ENCODE results near the gene OTUB2.

OTUB2 gene

GRCh38 chr14:94093418-94093817 lies 67.3 kb downstream of the OTUB2 start:
- Histone ChIP-seq H3K4me2 (ENCODE audit: low read length) (no peak overlapping the region), H3K36me3 (ENCODE audit: insufficient read depth, low read length) (0 out of 2 replicates have a peak, but pooled peaks cover 3% of the 10 kb centered on the region), H3K27ac (ENCODE audit: low read depth, low read length, poor library complexity, severe bottlenecking) (no peak overlapping the region), H3K9ac (ENCODE audit: low read length) (no peak overlapping the region), H3K79me2 (ENCODE audit: insufficient read depth, low read length) (no peaks in the 10 kb centered on the region), H3F3A (ENCODE audit: insufficient read depth, low read length) (no peaks in the 10 kb centered on the region), H3K4me1 (ENCODE audit: insufficient read depth, low read length, severe bottlenecking) (no peaks in the 10 kb centered on the region), H2AFZ (ENCODE audit: low read length) (no peak overlapping the region), H4K20me1 (ENCODE audit: insufficient read depth, low read length) (no peaks in the 10 kb centered on the region), H3K4me3 (ENCODE audit: low read depth, low read length, poor library complexity, severe bottlenecking) (no peak overlapping the region), H3K9me3 (ENCODE audit: low read length) (no peaks in the 10 kb centered on the region), H3K9me2 (ENCODE audit: low read depth, low read length) (no peaks in the 10 kb centered on the region), H3K27me3 (ENCODE audit: insufficient read depth, low read length) (no peaks in the 10 kb centered on the region)
- TF ChIP-seq EZH2 (IDR thresholded peaks at IDR 0.05; ENCODE audit: borderline replicate concordance, low read length) (no peak), CTCF (IDR thresholded peaks at IDR 0.05; ENCODE audit: low read length) (no peak)

- no peak for TF ChIP-seq EZH2 (IDR thresholded peaks at IDR 0.05; ENCODE audit: borderline replicate concordance, low read length)
- TF ChIP-seq CTCF (IDR thresholded peaks at IDR 0.05; ENCODE audit: low read length) = no peak
- H3K9me2 ChIP-seq (ENCODE audit: low read depth, low read length) = no peaks in the 10 kb centered on the region
- no peaks in the 10 kb centered on the region for H3K36me3 ChIP-seq (ENCODE audit: insufficient read depth, low read length)
- no peaks in the 10 kb centered on the region for H3K27me3 ChIP-seq (ENCODE audit: insufficient read depth, low read length)
- H3K4me3 ChIP-seq (ENCODE audit: low read depth, low read length, poor library complexity, severe bottlenecking) = no peak overlapping the region
- H3K4me1 ChIP-seq (ENCODE audit: insufficient read depth, low read length, severe bottlenecking) = no peaks in the 10 kb centered on the region
- no peak overlapping the region for H3K9ac ChIP-seq (ENCODE audit: low read length)
- H3K27ac ChIP-seq (ENCODE audit: low read depth, low read length, poor library complexity, severe bottlenecking) = no peak overlapping the region
- H2AFZ ChIP-seq (ENCODE audit: low read length) = no peak overlapping the region
- no peaks in the 10 kb centered on the region for H3K9me3 ChIP-seq (ENCODE audit: low read length)
- H3K4me2 ChIP-seq (ENCODE audit: low read length) = no peak overlapping the region
- H4K20me1 ChIP-seq (ENCODE audit: insufficient read depth, low read length) = no peaks in the 10 kb centered on the region
- no peaks in the 10 kb centered on the region for H3F3A ChIP-seq (ENCODE audit: insufficient read depth, low read length)
- no peaks in the 10 kb centered on the region for H3K79me2 ChIP-seq (ENCODE audit: insufficient read depth, low read length)
Observed at GRCh38 chr14:94097091-94097490, 71.0 kb downstream of the OTUB2 start.
